ENCODE data around the gene CORIN.
A peak's percentile ranks its signal among the peaks of the same experiment; 100 is the strongest.
"Not testable (repeated sequence)": the region's sequence is repeated elsewhere in the genome, so short reads cannot be mapped to it uniquely, and the experiment has no call there.

CORIN gene

DNA sequence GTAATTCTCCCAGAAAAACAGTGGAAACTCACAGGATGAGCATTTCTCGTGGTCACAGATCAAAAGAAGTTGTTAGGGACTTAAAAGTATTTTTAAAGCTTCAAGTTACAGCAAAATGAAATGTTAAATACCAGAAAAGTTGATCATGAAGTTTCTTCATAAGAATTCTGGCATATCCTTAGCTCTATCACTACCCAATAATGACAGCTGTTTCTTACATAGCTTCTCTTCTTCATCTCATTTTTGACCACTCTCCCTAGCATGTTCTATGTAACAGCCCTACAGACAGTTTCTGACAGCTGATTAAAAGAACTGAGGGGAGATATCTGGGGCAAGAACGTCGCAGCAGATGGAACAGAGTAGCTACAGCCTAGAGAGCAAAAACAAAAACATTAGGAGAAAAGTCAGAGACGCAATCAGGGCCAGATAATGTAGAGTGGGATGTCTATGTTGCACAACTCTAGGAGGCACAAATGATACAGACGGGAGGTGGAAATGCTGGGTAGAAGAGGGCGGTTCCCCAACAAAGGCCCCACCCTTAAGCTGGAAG lies 108.7 kb downstream of the CORIN start:
- no peak for DNase-seq

DNA sequence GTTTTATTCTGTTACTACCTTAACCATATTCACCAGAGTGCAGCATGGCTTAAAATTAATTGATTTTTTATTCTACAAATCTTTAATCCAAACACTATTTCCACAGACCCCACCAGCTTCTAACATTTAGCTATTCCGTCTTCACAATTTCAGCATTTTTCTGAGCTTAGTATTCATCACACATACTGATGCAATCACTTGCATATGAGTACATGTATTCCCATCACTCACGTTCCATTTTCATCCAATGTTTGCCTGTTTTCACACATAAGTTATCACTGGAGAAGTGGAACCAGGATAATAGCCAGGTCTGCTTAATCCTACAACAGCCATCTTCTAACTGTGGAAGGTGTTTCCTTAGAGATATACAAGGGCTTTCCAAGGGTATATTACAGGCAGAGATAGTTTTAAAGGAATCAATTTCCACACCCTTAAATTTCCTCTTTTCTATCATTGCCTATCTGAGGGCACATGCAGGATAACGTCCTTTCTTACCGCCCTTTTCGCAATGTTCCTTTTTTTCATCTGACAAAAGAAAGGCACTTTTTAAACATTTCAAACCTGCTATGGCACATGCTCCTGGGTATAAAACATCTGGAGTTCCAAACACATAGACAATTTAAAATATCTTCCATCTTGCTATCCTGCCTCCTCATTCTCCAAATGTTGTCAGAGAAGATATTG lies 115.8 kb downstream of the CORIN start:
- no peak for DNase-seq

DNA sequence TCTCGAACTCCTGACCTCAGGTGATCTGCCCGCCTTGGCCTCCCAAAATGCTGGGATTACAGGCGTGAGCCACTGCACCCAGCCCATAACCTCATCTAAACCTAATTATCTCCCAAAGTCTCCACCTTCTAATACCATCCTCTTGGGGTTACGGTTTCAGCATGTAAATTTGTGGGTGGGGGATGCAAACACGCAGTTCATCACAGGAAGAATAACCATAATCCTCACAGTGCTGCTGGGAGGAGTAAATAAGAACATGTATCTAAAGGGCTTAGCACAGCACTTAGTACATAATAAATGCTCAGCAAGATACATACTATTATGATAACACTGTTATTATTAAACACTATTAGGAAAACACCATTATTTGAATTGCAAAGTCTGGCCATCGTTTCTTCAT lies 116.4 kb downstream of the CORIN start:
- no peak for DNase-seq

DNA sequence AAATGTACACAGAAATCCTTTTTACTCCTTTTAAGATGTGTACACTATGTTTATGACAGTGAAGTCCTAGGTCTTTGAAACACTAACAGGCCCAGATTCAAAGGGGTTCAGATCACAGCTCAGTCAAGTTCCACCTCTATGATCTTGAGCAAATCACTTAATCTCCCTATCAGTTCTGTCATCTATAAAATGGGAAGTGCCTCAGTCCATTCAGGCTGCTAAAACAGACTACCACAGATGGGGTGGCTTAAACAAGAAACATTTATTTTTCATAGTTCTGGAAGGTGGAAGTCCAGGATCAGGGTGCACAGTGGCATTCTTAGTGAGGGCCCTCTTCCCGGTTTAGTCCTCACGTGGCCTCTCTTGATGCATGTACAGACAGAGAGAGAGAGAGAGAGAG lies 117.1 kb downstream of the CORIN start:
- no peak for DNase-seq

DNA sequence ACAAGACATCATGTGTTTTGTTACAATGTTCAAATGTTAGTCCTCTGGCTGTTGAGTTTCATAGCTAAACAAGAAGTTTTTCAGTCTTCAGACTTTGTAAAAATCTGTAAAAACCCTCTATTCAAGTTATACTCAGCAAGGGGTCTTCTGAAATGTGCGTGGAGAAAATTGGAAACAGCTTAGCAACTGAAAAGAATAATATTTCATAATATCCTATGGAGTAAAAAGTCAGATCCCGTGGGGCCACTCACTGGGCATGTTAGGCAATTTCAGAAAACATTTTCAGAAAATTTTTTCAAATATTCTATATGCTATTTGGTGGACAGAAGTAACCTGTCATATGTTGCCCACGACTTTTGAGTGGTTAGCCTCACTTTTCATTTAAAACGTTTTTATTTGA lies 118.3 kb downstream of the CORIN start:
- DNase-seq, result no peak

DNA sequence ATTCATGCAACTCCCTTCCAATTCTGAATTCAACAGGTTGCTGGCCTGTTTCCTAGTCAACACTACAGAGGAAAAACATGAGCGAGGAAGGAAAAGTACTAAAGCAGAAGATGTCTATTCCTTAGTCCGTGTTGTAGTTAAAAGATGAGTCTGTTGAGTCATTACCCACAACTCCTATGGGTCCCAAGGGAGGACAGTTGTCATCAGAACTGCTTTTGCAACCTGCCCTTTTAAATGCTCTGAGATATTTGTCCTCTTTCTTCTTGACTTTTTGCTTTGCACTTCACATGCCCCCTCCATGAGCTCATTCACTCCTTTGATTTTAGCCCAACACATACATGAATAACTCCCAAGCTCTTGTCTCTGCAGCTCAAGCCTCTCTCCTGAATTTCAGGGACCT lies 119.2 kb downstream of the CORIN start:
- no peak for DNase-seq

DNA sequence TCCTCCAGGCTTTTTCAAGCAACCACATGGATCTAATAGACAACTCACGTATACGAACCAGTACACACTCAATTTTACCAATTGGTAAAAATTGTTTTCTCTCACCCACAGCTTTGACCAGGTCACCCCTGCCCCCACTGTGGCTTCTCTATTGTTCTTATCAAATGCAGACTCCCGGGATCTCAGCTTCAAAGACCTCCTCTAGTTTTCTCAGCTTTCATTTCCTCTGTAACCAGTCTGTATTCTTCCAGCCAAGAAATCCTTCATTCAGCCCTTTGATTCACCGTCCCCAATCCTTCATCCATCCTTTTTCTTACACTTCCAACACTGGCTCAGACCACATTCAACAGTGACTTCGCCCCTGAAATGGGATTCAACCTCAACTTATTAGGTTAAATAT lies 120.7 kb downstream of the CORIN start:
- DNase-seq, result no peak

DNA sequence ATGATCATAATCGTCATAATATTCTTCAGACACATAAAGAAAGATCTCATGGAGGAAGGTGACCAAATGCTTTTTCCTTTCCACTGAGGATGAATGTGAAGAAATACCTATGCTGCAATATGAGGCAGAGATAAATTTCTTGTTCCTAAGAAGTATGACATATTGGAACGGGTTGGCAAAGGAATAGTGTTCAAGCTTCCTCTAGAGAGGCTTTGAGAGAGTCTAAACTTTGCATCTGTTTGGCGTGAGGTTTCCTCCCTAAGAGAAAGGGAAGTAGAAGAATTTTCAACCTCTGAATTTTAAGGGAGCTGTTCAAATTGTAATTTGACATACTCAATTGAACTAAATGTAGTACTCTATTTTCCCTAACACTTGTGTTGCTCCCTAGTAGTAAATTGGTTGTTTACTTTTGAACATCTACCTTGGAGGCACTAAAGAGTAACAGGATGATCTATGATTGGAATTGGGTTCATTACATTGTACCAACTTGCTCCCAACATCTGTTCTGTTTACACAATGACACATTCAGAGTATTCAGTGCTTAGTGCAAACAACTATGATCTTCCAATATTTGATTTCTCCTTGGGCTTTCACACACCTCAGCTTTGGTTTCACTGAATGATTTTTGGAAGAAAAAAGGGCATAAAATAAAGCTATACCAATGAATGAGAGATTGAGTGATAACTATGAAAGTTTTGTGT lies 122.0 kb downstream of the CORIN start:
- DNase-seq, result no peak

DNA sequence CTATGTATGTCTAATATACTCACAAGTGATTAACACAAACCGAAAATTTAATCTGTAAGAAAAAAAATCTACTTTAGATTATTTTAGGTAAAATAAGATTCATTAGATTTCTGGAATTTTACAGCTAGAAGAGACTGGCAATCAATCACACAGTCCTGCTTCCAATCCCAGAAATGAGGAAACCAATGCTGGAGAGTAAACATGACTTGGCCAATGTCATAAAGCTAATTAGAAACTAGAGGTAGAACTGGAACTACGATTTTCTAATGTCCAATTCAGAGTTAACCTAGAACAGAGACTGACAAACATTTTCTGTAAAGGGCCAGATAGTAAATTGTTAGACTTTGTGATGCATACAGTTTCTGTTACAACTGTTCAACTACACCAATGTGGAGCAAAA lies 123.6 kb downstream of the CORIN start:
- DNase-seq, result no peak

DNA sequence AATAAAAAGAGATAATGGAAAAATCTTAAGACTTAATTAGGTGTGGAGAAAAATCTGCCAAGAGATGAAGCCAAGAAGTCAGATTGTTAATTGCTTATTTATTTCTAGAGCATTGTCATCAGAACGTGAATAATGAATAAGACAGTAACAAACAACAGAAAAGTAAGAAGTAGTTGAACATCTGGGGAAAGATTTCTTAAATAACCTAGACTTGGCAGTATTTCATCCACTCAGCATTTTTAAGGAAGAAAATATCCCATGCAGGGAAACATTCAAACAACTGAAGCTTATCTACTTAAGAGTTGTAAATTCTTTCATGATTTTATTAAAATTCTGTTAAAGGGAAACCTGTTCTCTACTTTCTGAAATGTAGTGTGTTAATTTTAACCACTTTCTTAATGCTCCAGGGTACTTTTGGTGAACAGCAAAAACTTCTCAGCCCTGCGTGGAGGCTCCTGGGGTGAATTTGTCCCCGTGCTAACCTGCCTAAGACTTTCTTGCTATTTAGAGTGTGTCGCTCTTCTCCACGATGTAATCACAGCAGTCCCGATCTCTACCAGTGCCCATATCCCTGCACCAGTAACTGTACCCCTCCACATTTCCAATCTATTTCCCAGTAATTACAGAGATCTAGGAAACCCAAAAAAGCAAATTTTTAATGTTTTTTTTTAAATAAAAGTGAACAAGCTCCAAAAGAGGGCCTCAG lies 124.6 kb downstream of the CORIN start:
- no peak for DNase-seq

DNA sequence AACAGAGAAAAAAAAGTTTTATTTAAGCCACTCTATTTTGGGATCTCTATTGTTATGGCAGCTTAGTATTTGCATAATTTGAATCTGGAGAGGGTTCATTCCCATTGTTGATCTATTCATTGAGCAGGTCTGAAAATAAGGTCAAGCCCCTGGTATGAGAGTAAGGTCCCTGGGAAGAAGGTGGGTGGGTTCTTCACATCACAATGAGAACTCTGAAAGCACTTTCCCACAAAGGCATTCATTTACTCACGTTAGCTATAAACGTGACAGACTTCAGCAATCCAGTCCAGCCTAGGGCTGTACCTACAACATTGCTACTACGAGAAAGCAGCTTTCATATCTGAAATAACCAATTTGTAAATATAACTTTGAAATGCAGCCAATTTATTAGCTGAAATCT lies 126.2 kb downstream of the CORIN start:
- DNase-seq, result no peak

DNA sequence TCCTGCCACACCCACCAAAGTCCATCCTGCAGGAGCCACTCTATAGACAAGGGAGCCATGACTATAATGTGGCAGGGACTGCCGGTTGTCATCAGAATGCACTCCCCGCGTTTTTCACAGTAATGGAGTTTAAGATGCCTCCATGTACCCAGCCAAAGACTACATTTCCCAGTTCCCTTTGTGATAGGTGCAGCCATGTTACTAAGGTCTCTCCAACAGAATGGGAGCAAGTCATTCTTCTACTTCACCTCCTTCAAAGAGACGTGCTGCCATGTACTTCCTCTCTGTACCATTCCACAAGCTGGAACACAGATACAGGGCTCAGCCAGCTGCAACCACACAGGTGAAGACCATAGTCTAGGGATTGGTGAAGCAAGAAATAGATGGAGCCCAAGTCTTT lies 126.7 kb downstream of the CORIN start:
- no peak for DNase-seq

DNA sequence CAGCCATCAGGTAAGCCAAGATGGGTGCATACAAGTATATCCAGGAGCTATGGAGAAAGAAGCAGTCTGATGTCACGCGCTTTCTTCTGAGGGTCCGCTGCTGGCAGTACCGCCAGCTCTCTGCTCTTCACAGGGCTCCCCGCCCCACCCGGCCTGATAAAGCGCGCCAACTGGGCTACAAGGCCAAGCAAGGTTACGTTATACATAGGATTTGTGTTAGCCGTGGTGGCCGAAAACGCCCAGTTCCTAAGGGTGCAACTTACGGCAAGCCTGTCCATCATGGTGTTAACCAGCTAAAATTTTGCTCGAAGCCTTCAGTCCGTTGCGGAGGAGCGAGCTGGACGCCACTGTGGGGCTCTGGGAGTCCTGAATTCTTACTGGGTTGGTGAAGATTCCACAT lies 131.5 kb downstream of the CORIN start:
- DNase-seq, result not testable (repeated sequence)

DNA sequence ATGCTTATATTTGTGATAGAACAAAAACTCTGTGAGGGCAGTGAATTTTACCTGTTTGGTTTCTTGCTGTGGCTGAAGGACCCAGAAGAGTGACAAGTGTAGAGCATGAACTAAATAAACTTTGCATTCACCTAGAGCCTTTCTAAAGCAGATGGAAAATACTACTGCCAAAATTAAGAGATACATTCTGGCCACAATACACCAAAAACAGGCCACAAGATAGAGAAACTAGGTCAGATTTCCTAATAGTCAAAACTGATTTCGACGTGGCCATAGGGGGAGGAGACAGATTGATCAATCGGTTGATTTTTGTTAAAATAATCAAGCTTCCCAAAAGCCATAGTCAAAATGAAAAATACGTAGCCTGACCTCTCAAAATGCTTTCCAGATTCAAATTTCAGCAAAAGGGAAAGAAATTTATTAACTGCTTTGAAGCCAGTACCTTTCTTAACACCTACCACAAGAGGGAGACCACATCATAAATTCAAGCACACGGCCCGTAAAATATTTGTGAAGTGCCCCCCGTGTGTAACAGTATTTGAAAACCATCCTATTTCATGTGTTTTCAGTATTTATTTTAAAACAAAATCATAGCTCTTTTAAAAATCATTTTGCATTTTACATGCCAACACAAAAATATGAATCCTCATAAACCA lies 132.4 kb downstream of the CORIN start:
- DNase-seq, result no peak

DNA sequence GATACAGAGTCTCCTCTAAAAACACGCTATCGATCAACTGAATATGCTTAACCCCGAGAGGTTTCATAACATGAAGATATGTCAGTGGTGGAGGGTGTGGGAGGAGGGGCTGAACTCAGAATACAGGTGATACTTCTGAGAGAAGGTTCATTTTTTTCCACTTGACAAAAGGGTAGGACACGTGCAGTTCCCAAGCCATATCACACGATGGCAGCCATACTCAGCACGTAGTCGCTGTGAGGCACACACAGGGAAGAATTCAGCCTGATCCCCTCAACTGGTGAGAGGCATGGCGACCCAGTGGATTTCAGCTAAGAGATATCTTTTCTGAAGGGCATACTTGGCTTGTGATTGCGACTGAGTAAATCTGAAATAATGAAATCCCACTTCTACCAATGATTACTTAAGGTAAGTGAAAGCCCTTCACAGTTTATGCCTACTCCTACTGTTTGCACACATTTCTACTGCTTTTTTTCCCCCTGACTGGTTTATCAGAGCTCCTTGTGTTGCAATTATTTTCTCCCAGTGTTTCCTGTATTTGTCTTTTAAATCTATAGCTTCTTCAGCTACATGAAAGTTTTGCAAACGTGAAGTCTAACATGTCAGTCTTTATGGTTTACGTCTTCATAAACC lies 133.1 kb downstream of the CORIN start:
- DNase-seq, result peak in 17 of 58 donors; percentile 2 to 54 (median 4)

DNA sequence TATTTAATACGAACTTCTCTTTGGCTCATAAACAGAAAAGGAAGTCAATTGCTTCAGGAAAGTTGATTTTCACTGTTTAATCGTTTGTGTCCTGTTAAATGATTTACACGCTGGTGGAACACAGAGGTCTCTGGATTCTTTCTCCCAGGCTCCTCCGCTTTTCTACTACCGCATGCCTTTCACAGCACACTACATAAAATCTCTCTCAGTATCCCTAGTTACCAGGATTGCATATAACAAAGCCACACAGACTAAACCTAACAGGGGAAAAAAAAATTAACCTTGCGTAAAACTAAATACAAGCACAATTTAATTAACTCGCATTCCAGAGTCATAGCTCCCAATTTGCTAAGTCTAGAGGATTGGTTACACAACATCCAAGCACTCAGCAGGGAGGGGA lies 133.9 kb downstream of the CORIN start:
- DNase-seq, result no peak

DNA sequence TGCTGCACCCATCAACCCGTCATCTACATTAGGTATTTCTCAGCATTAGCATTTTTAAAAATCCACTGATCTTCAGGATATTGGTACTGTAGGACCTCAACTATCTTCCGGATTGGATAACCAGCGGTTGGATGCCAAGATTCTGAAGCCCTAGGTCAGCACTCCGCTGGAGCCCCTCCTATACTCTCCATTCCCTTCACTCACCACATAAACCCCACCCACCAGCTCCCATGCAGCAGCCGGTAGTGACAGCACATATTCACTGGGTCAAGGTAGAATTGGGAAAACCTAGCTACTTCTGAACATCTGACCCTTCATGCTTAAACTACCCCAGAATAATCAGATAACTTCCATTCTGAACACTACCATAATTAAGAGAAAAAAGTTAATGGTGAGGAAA lies 134.9 kb downstream of the CORIN start:
- no peak for DNase-seq

DNA sequence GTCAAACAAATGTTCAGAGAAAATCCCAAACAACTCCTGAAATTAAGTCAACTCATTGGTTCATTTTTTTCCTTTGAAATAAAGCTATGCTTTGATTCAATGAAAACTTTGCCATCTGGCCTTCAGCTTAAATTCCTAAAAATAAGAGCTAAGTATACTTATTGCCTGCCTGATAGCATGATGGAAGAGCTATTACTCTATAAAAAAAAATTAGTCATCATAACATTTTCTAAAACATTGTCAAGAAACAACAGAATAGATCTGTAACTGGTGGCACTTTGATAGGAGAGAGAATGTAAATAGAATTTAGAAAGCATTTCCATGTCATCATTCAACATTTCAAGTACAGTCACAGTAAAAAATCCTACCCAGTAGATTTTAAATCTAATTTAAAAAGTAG lies 136.6 kb downstream of the CORIN start:
- DNase-seq, result no peak

DNA sequence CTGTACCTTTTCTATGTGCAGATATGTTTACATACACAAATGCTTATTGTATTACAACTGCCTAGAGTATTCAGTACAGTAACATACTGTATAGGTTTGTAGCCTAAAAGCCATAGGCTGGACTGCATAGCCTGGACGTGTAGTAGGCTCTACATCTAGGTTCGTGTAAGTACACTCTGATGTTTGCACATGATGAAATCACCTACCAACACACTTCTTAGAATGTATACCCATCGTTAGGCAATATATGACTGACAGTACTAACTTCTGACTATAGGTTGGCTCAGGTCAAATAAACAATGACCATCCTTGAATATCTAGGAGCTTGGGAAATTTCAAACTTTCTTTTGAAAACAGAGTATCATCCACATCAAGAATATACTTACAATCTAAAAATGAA lies 139.0 kb downstream of the CORIN start:
- no peak for DNase-seq

DNA sequence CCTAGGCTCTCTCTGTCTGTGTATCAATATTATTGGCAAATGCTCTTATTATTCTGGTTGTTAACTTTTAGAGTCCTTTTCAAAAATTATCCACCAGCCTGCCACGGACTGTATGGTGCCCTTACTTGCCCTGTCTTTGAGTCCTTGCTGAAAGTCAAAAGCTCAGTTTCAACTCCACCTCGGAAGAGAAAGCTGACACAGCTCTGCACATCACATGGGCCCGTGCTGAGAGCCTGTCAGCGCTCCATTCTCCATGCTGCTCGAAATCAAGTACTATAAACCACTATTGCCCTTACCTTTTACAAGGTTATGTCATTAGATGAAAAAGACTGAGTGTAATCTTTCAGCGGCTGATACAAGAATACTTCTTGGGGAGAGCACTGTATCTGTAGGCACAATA lies 141.0 kb downstream of the CORIN start:
- DNase-seq, result no peak

DNA sequence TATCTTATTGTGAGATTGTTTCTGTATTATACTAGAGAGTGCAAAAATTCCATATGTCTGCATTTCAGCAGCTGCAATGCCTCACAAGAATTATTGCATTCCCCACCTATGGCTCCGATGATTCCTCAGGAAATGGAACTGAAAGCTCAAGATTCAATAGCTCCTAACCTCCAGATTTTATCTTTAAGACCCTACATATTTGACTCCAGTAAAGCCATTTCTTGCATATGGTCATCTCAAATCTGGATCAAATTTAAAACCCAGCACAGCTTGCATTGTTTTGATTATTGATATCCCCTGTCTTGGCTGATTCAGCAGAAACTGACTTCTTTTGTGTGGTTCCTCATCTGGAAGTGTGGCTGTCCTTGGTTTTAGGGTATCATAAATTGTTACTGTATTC lies 142.6 kb downstream of the CORIN start:
- DNase-seq, result no peak

Measured in anterior cingulate cortex (tissue), 58 donors.